ENCODE measurements around the gene POTEM.
"Not testable (repeated sequence)": the region's sequence is repeated elsewhere in the genome, so short reads cannot be mapped to it uniquely, and the experiment has no call there.

GRCh38 chr14:19006490-19006889, 39.3 kb downstream of the POTEM start:
- not testable (repeated sequence) for TF ChIP-seq CTCF (IDR thresholded peaks at IDR 0.05); POLR2A (IDR thresholded peaks at IDR 0.05); POLR2AphosphoS5 (IDR thresholded peaks at IDR 0.05; ENCODE audit: insufficient read depth in 1 of 2, low read depth in 1 of 2)
